GM18507 (cell line): Measurements from ENCODE around the gene DAGLA.

Source experiments
- DNase-seq: peaks from one replicate; pipeline ENCODE4 v3.0.0; 2011; ENCODE audit warnings: low read depth; ENCODE audit not compliant: insufficient read length; ENCODE audit errors: extremely low spot score
- FAIRE-seq: peaks from 2 replicates; lab custom pipeline; 2011; peaks lifted over from hg19 to GRCh38; lab: Jason Lieb, UNC

Gene DAGLA

DNA sequence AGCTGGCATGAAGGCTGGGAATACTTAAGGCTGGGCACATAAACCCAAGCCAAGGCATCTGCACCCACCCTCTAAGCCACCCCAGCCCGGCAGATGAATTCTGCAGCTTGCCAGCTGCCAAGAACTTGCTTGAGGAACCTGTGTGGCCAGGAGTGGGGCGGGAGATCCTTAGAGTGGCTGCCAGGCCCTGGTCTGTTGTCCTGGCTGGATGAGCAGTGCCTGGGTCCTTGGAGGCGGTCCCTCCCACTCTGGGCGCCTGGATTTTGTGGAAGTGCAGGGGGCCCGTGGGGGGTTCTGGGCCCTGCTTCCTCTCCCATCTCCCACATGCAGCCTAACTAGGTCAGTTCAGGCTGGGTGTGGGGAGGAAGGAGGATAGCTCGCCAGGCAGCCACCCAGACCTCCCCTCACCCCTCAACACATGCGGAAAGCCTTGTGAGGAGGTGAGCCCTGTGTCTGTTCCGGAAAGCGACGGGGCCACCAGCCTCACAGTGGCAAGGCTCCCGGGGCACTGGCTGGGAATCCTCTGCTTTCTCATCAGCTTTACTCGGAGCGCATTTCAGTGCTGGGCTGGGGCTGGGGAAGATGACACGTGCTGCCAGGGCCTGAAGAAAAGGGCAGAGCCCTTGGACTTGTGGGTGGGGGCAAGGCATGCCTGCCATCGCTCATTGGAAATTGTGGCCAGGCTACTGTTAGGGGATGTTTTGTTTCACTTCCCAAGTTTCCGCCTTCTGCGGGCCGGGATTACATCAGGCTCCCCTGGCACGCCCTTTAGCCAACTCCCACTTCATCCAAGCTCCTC is 8.4 kb downstream of the DAGLA start:
- FAIRE-seq (no peak), DNase-seq (no peak)

GRCh38 chr11:61689164-61689496 is 8.9 kb downstream of the DAGLA start:
- FAIRE-seq = no peak
- DNase-seq = no peak

GRCh38 chr11:61690706-61691379 is 10.7 kb downstream of the DAGLA start:
- DNase-seq = no peak
- no peak for FAIRE-seq

DNA sequence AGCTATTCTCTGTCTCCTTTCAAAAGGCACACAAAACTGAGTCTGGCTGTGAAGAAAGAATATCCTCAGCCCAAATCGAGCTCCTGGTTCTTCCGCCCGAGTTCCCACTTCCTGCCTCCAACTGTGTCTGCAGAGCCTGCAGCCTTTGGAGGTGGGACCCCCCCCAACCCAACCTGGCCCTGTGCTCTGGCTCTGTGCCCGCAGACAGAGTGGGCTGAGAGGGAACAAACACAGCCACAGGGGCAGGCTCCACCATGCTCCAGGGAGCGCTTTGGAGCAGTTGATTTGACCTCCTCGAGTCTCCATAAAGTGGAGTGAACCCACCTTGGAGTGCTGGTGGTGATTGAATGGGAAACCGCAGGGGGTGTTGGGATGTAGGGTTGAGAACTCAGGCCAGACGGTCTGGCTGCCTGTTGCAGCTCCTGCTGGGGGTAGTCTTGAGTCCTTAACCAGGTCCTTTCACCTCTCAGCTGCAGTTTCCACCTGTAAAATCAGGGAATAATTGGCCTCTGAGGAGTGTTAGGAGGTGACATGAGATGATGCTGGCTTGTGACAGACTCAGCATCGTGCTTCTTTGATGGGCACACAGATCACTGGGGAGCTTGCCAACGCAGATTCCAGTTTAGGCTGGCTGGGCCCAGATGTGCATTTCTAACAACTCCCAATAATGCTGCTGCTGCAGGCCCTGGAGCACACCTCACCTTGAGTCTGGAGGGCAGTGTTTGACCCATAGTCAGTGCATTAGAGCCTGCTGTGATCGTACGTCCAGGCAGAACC is 11.4 kb downstream of the DAGLA start:
- no peak for DNase-seq
- no peak for FAIRE-seq

DNA sequence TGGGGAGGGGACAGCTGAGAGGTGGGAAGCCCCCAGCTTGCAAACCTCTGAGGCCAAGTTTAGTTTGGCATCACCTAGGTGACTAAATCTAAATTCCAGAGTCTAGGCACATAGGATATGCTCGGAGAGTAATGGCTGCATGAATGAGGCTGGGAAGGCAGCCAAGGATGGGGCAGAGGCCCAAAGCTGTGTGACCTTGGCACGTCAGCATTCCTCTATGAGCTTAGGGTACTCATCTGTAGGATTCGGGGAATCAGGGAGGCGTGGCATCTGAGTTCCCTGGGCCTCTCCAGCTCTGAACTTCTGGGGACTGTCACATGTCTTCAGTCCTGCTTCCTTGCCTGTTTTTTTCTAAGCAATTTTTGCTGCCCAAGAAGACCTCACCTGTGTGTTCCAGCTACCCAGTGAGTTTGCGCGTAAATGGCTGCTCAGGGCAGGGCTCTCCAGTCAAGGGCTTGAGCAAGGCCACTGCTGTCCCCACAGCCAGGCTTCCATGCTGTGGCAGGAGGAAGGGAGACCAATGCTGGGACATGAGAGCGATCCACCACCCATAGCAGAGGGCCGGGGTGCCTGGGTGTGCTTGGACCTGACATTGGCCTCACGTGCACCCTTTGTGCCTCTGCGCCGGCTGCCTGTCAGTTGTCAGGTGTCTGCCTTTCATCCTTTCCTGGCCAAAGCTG is 13.9 kb downstream of the DAGLA start:
- DNase-seq = no peak
- FAIRE-seq = no peak

- DNase-seq (no peak), FAIRE-seq (no peak)
Observed at GRCh38 chr11:61694602-61694939, 14.4 kb downstream of the DAGLA start.

GRCh38 chr11:61694946-61695706 is 14.9 kb downstream of the DAGLA start:
- no peak for FAIRE-seq
- no peak for DNase-seq

- DNase-seq = peak; percentile 50
- FAIRE-seq = peak; percentile 66
Observed at GRCh38 chr11:61695917-61696316, 15.7 kb downstream of the DAGLA start.

GRCh38 chr11:61696602-61697001 is 16.4 kb downstream of the DAGLA start:
- DNase-seq = no peak
- no peak for FAIRE-seq

- DNase-seq (no peak), FAIRE-seq (no peak)
Observed at GRCh38 chr11:61697078-61697502, 16.9 kb downstream of the DAGLA start.

GRCh38 chr11:61697764-61698163 is 17.6 kb downstream of the DAGLA start:
- FAIRE-seq = no peak
- DNase-seq = no peak

GRCh38 chr11:61698173-61698948 is 18.2 kb downstream of the DAGLA start:
- no peak for DNase-seq
- FAIRE-seq = no peak

- FAIRE-seq (no peak), DNase-seq (no peak)
Observed at GRCh38 chr11:61699737-61700160, 19.6 kb downstream of the DAGLA start.

GRCh38 chr11:61700212-61700611 is 20.0 kb downstream of the DAGLA start:
- DNase-seq (no peak), FAIRE-seq (no peak)

DNA sequence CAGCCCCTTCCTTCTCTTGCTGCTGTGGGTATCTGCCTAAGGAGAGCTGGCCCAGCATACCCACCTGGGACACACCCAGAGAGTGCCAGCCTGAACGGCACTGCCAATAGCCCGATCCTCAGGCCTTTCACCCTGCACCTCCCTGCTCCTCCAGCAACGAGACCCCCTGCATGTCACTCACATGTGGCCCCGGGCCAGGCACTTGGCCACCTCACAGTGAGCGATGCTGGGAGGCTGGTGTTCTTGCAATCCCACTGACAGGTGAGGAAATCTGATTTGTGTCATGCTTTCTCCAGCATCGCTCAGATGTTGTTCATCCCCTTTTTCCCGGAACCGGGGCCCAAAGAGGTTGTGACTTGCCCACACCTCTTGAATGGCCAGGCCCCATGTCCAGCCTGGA is 20.5 kb downstream of the DAGLA start:
- DNase-seq = no peak
- no peak for FAIRE-seq

DNA sequence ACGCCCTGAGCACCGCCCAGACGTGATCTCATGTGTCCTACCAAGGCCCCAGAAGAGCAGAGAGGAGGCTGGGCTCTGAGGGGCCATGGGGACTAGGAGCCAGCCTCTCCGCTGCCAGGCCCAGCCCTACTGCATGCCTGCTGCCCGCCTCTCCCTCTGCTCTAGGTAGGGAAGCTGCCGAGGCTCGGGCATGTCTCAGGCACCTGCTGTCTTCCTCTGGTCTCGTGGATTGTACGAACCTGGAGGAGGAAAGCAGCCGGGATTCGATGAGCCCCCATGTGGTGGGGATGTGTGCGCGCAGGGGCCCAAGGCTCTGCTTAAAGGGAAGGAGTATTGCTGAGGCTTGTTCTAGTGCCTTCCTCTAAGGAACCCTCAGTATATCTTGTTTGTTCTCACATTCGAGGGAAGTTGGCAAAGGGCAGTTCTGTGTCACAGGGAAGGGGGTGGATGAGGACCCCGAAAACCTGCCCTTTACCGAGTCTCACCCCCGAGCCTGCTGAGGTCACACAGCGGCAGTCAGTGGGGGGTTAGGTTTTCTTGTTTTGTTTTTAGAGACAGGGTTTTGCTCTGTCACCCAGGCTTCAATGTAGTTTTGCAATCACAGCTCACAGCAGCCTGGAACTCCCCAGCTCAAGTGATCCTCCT is 21.2 kb downstream of the DAGLA start:
- DNase-seq = no peak
- FAIRE-seq = no peak

GRCh38 chr11:61702701-61703312 is 22.6 kb downstream of the DAGLA start:
- no peak for DNase-seq
- no peak for FAIRE-seq

DNA sequence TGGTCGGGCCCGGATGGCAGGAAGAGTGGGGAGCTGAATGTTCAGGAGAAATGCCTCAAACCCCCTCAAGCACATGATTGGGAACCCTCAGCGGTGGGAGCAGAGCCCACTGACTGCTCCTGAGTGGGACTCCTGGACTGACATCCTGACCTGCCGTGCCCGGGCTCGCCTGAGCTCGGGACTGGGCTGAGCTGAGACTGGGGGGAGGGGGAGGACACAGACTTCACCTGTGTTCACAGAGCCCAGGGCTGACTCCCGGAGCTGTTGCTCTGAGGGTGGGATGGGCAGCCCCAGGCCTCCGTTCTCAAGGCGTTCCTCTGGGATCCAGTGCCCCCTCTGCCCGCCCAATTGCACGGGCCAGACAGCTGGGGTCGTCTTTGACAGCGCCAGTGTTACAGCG is 24.6 kb downstream of the DAGLA start:
- DNase-seq (no peak), FAIRE-seq (no peak)
